CD14-positive monocyte (primary cell): ENCODE results near the gene CDC25B. TPM values are rescaled to one million over a fixed set of nuclear protein-coding genes. Genes with fewer than 3 reads are reported as not detected.
A peak's percentile ranks its signal among the peaks of the same experiment; 100 is the strongest.

Experiments used
- DNase-seq, 3 donors: peaks; one replicate each; pipeline ENCODE4 v3.0.0-alpha.2; 2011 to 2022
- H2AFZ ChIP-seq: 2 replicates; pipeline ENCODE4 v1.6.0; 2012; ENCODE audit warnings: mild to moderate bottlenecking, low read depth, low read length, inconsistent platforms; ENCODE audit not compliant: insufficient read depth, poor library complexity, severe bottlenecking
- H3K27ac ChIP-seq, 2 donors: 1 replicate in 1 of 2; 2 replicates in 1 of 2; pipeline ENCODE4 v1.5.1; 2012 to 2013; ENCODE audit warnings: low read length in 2 of 2, control low read depth in 1 of 2, inconsistent platforms in 1 of 2, low read depth in 1 of 2, mild to moderate bottlenecking in 1 of 2
- H3K27me3 ChIP-seq, 2 donors: one replicate each; pipeline versions ENCODE4 v1.6.0 to v1.6.1; 2011 to 2013; ENCODE audit warnings: low read length in 2 of 2; ENCODE audit not compliant: control insufficient read depth in 2 of 2, insufficient read depth in 2 of 2
- H3K36me3 ChIP-seq, 2 donors: replicated peaks in 1 of 2; 1 replicate in 1 of 2; 2 replicates in 1 of 2; pipeline versions ENCODE4 v1.5.1 to v1.6.1; 2012 to 2013; ENCODE audit warnings: low read length in 2 of 2, control low read depth in 1 of 2, inconsistent platforms in 1 of 2, mild to moderate bottlenecking in 1 of 2; ENCODE audit not compliant: insufficient read depth in 2 of 2, control insufficient read depth in 1 of 2
- H3K4me1 ChIP-seq, 2 donors: 1 replicate in 1 of 2; 2 replicates in 1 of 2; pipeline versions ENCODE4 v1.5.1 to v1.6.1; 2012 to 2013; ENCODE audit warnings: low read length in 2 of 2, control low read depth in 1 of 2, inconsistent platforms in 1 of 2, mild to moderate bottlenecking in 1 of 2, moderate library complexity in 1 of 2; ENCODE audit not compliant: insufficient read depth in 2 of 2, control insufficient read depth in 1 of 2
- H3K4me2 ChIP-seq: replicated peaks from 2 replicates; pipeline ENCODE3; 2012; ENCODE audit warnings: low read length, moderate library complexity, mild to moderate bottlenecking; ENCODE audit not compliant: poor library complexity, severe bottlenecking; ENCODE audit errors: extremely low read depth
- H3K4me3 ChIP-seq, 3 experiments: fragments of 200-600 bp in 1 of 3; sonication (generic) in 1 of 3; replicated peaks in 1 of 3; 1 replicate in 2 of 3; 2 replicates in 1 of 3; pipeline ENCODE4 v1.5.1; 2011 to 2013; ENCODE audit warnings: low read length in 3 of 3, mild to moderate bottlenecking in 3 of 3, control low read depth in 2 of 3, low read depth in 2 of 3, inconsistent platforms in 1 of 3, moderate library complexity in 1 of 3
- H3K79me2 ChIP-seq: 2 replicates; pipeline ENCODE4 v1.6.0; 2012; ENCODE audit warnings: mild to moderate bottlenecking, control low read depth, inconsistent platforms, low read length, moderate library complexity; ENCODE audit not compliant: insufficient read depth
- H3K9ac ChIP-seq: 2 replicates; pipeline ENCODE4 v1.6.0; 2017; ENCODE audit warnings: low read length, mild to moderate bottlenecking; ENCODE audit not compliant: insufficient read depth, poor library complexity, severe bottlenecking
- H3K9me3 ChIP-seq, 2 donors: replicated peaks in 1 of 2; 1 replicate in 1 of 2; 2 replicates in 1 of 2; pipeline versions ENCODE4 v1.5.1 to v1.6.1; 2012 to 2013; ENCODE audit warnings: low read length in 2 of 2, control low read depth in 1 of 2; ENCODE audit not compliant: control insufficient read depth in 1 of 2, insufficient read depth in 1 of 2
- H4K20me1 ChIP-seq: 2 replicates; pipeline ENCODE4 v1.6.0; 2012; ENCODE audit warnings: mild to moderate bottlenecking, low read length, control low read depth, moderate library complexity; ENCODE audit not compliant: insufficient read depth
- H3K27ac Mint-ChIP-seq, 7 donors: one replicate each; pipeline ENCODE4 v1.8.0; 2020; ENCODE audit warnings: mild to moderate bottlenecking in 7 of 7, mixed read lengths in 7 of 7, moderate library complexity in 6 of 7, inconsistent platforms in 2 of 7
- H3K27me3 Mint-ChIP-seq, 3 donors: one replicate each; pipeline ENCODE4 v1.8.0; 2021 to 2022; ENCODE audit warnings: low read depth in 3 of 3, mild to moderate bottlenecking in 3 of 3, mixed read lengths in 3 of 3, moderate library complexity in 3 of 3, inconsistent platforms in 1 of 3
- H3K36me3 Mint-ChIP-seq, 2 donors: one replicate each; pipeline ENCODE4 v1.8.0; 2020; ENCODE audit warnings: mixed read lengths in 2 of 2, inconsistent platforms in 1 of 2, mild to moderate bottlenecking in 1 of 2
- H3K4me1 Mint-ChIP-seq: one replicate; pipeline ENCODE4 v1.8.0; 2020; ENCODE audit warnings: mild to moderate bottlenecking, mixed read lengths
- H3K4me3 Mint-ChIP-seq, 2 donors: one replicate each; pipeline ENCODE4 v1.8.0; 2020; ENCODE audit warnings: mild to moderate bottlenecking in 2 of 2, mixed read lengths in 2 of 2, moderate library complexity in 1 of 2
- H3K9me3 Mint-ChIP-seq, 7 donors: one replicate each; pipeline ENCODE4 v1.8.0; 2020 to 2022; ENCODE audit warnings: mixed read lengths in 7 of 7, mild to moderate bottlenecking in 6 of 7, moderate library complexity in 6 of 7, inconsistent platforms in 2 of 7
- CTCF ChIP-seq: fragments of 200-600 bp; IDR thresholded peaks from one replicate; pipeline ENCODE4 v1.8.0; 2022; ENCODE audit warnings: antibody characterized with exemption, mild to moderate bottlenecking
- WGBS: methylation state at CpG from one replicate; pipeline ENCODE4 v1.1.5; 2013; ENCODE audit warnings: missing lambda C conversion rate; ENCODE audit not compliant: insufficient coverage; 5-methylcytosine and 5-hydroxymethylcytosine counted together
- intact Hi-C, 2 donors: fragments of 100-400 bp; cut with micrococcal nuclease; formaldehyde crosslinking; loops; one replicate each; pipeline versions ENCODE4 v1.15.0 to v1.15.1; 2023
- polyA plus RNA-seq, 3 donors: library from polyadenylated mRNA; depleted of rRNA in 1 of 3; unstranded in 2 of 3; stranded (reverse) in 1 of 3; fragments of 300-500 nt in 2 of 3; fragments of >200 nt in 1 of 3; fragmentation: Illumina TruSeq in 2 of 3; gene quantifications; 1 replicate in 2 of 3; 2 replicates in 1 of 3; pipeline ENCODE4 v1.2.3, GENCODE V29; 2012 to 2021

The CDC25B gene
- polyA plus RNA-seq, 3 donors, result 3.6 to 35.6 (median 4.0) TPM

GRCh38 chr20:3847429-3847940 is 51.4 kb downstream of the CDC25B start:
- H3K4me3 ChIP-seq, result peak overlapping the region; percentile 81 to 92 (median 88)
- intact Hi-C loops, result loop anchor here (2.0 to 10.0 kb wide), 3 partner anchors 27 to 63 kb away; partner anchors contain the start of genes AP5S1 (in 1 of the 2), CENPB (in 1 of the 2) and SPEF1 (in 1 of the 2)
- Mint-ChIP-seq H3K27me3 (peaks cover 0 to 1% (median 0%) of the 10 kb centered on the region in 3 donors), H3K4me1 (peaks cover 30% of the 10 kb centered on the region), H3K9me3 (peaks cover 0 to 3% (median 0%) of the 10 kb centered on the region in 7 donors), H3K4me3 (peak overlapping the region; percentile 87 to 95), H3K27ac (peak overlapping the region; percentile 85 to 95 (median 93)), H3K36me3 (no peaks in the 10 kb centered on the region)
- H4K20me1 ChIP-seq, result peaks cover 28% of the 10 kb centered on the region
- H3K9me3 ChIP-seq, result no peaks in the 10 kb centered on the region
- H3K79me2 ChIP-seq, result peaks cover 61% of the 10 kb centered on the region
- peak overlapping the region; percentile 91 for H3K4me2 ChIP-seq
- no peaks in the 10 kb centered on the region for H3K36me3 ChIP-seq
- TF ChIP-seq CTCF, result no peak
- H2AFZ ChIP-seq, result peak overlapping the region; percentile 90
- peak overlapping the region; percentile 66 to 83 for H3K27ac ChIP-seq
- peak overlapping the region; percentile 81 for H3K9ac ChIP-seq
- no peaks in the 10 kb centered on the region for H3K27me3 ChIP-seq
- peak in 1 of 3 donors; percentile 8 for DNase-seq
- H3K4me1 ChIP-seq, result peaks cover 13 to 22% of the 10 kb centered on the region in 2 donors
- WGBS, result 42% methylated on average over 5 of the region's 8 CpGs

- Mint-ChIP-seq H3K4me1 (peaks cover 30% of the 10 kb centered on the region), H3K27ac (peak overlapping the region in 6 of 7 donors; percentile 6 to 78 (median 60)), H3K4me3 (peak overlapping the region in 1 of 2 donors; percentile 1), H3K9me3 (peaks cover 0 to 3% (median 0%) of the 10 kb centered on the region in 7 donors), H3K27me3 (peaks cover 0 to 3% (median 0%) of the 10 kb centered on the region in 3 donors), H3K36me3 (no peaks in the 10 kb centered on the region)
- Histone ChIP-seq H3K4me1 (peaks cover 16 to 22% of the 10 kb centered on the region in 2 donors), H3K27ac (peak overlapping the region in 1 of 2 donors; percentile 56), H2AFZ (no peak overlapping the region), H3K9ac (no peak overlapping the region), H3K4me3 (no peak overlapping the region), H3K36me3 (no peaks in the 10 kb centered on the region), H3K27me3 (no peaks in the 10 kb centered on the region), H3K4me2 (no peak overlapping the region), H3K79me2 (peaks cover 69% of the 10 kb centered on the region), H4K20me1 (peaks cover 28% of the 10 kb centered on the region), H3K9me3 (no peaks in the 10 kb centered on the region)
- DNase-seq, result no peak
- no peak for TF ChIP-seq CTCF
- 100% methylated on average over 1 of the region's 1 CpG for WGBS
- intact Hi-C loops, result loop anchor here (5.0 to 10.0 kb wide), 2 partner anchors 44 to 64 kb away; partner anchors contain the start of genes CENPB (in 1 of the 2) and SPEF1 (in 1 of the 2)
Observed at GRCh38 chr20:3848565-3848964, 52.5 kb downstream of the CDC25B start.
